HG02943 (cell line): ENCODE measurements around the gene NCAPG2.

Source experiments
- ATAC-seq: cut with Tn5 transposase; IDR thresholded peaks from one replicate; pipeline ENCODE4 v1.9.1; 2021; ENCODE audit warnings: mild to moderate bottlenecking, low read depth, moderate library complexity; ENCODE audit not compliant: unreplicated experiment

NCAPG2 gene

GRCh38 chr7:158583810-158584209, 120.8 kb downstream of the NCAPG2 start:
- no peak for ATAC-seq

- no peak for ATAC-seq
These were observed 121.5 kb downstream of the NCAPG2 start for GRCh38 chr7:158583143-158583542.

- ATAC-seq = no peak
These were observed 122.5 kb downstream of the NCAPG2 start for GRCh38 chr7:158582089-158582456.

DNA sequence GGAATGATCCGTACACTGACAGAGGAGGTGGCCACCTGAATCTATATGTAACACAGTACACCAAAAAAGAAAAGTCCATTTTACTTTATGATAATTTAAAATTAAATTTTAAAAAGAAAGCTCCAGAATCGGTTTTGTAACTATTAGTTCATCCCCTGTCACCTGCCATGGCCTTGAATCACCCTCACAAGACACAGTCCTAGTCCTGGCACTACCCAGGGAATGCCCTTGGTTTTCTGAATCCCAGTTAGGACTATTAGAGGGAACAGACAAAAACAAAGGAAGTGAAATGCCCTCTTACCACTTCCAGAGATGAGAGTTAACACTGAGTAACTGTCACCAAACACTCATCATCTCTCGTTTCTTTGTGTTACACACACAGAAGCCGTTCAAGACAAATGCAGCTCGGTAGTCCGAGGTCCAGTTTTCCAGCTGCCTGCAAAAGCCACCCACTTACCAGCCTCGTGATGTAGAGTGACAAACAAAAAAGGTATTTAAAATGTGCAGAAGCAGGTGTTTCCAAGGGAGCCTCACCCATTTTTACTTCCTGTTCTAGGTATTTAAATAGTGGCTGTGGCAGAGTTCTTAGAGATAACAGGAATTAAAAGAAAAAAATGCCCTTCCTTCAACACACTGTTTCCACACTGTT, 123.0 kb downstream of the NCAPG2 start:
- no peak for ATAC-seq
